ENCODE data around the gene ELL.

- TF ChIP-seq EZH2phosphoT487 (IDR thresholded peaks at IDR 0.05; ENCODE audit: insufficient read depth, low read depth) (no peak), EZH2 (IDR thresholded peaks at IDR 0.05; ENCODE audit: insufficient read depth, poor library complexity, severe bottlenecking) (no peak)
Observed at GRCh38 chr19:18460900-18461299, 61.0 kb downstream of the ELL start.

All from GM23248 (cell line).